ENCODE measurements around the gene PRKCZ.

The PRKCZ gene

GRCh38 chr1:2052756-2053155, 2.5 kb downstream of the PRKCZ start:
- peaks cover 12 to 17% of the 10 kb centered on the region in 2 experiments for H3K4me1 ChIP-seq (ENCODE audit: control insufficient read depth in 1 of 2, insufficient read depth in 1 of 2, low read depth in 1 of 2, low read length in 1 of 2)
- H3K36me3 ChIP-seq = no peaks in the 10 kb centered on the region
- no peak overlapping the region for H3K4me3 ChIP-seq (ENCODE audit: low read depth in 1 of 2, low read length in 1 of 2)
- H3K27ac ChIP-seq = no peak overlapping the region
- no peaks in the 10 kb centered on the region for H3K9me3 ChIP-seq
- TF ChIP-seq CTCF (IDR thresholded peaks at IDR 0.05) = no peak
- H3K27me3 ChIP-seq = peaks cover 49% of the 10 kb centered on the region

DNA sequence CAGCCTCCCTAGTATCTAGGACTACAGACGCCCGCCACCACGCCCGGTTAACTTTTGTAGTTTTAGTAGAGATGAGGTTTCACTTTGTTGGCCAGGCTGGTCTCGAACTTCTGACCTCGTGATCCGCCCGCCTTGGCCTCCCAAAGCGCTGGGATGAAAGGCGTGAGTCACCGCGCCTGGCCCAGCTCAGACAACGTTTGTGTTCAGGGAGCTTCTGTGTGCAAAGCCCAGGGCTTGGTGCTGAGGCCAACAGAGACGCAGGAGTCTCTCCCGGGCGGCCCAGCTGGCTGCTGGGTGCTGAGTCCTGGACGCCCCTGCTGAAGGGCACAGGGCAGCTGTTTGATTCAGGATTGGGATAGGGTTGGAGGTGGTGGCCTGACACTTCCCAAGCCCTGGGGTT, 3.0 kb downstream of the PRKCZ start:
- no peaks in the 10 kb centered on the region for H3K9me3 ChIP-seq
- no peak overlapping the region for H3K4me3 ChIP-seq (ENCODE audit: low read depth in 1 of 2, low read length in 1 of 2)
- no peak overlapping the region for H3K27ac ChIP-seq
- no peaks in the 10 kb centered on the region for H3K36me3 ChIP-seq
- peaks cover 12 to 17% of the 10 kb centered on the region in 2 experiments for H3K4me1 ChIP-seq (ENCODE audit: control insufficient read depth in 1 of 2, insufficient read depth in 1 of 2, low read depth in 1 of 2, low read length in 1 of 2)
- H3K27me3 ChIP-seq = peaks cover 45% of the 10 kb centered on the region
- TF ChIP-seq CTCF (IDR thresholded peaks at IDR 0.05) = no peak

DNA sequence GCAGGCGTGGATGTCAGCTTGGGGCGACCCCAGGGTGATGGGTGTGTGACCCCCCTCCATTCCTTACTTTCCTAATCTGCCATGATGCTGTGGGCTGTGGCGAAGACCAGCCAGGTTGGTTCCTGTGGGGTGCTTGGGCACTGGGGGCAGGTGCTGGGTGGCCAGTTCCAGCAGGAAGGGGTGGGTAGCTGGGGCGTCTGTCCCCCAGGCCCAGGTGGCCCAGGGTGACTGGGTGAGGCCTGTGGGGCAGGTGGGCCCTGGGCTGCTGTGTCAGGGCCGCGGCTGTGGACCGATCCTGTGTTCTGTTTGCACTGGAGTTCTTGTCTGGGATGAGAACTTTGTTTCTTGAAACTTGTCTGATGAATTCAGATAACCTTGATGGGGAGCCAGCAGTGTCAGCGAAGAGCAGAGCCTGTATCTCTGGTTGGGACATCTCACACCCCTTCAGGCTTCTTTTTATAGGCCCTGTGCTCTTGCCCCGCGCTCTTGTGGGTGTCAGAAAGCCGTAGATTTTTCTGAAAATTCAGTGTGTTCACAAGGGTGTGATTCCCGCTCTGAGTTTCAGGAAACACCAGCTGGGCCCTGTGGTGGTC, 3.7 kb downstream of the PRKCZ start:
- Histone ChIP-seq H3K4me1 (ENCODE audit: control insufficient read depth in 1 of 2, insufficient read depth in 1 of 2, low read depth in 1 of 2, low read length in 1 of 2) (peaks cover 12 to 17% of the 10 kb centered on the region in 2 experiments), H3K27me3 (peaks cover 38% of the 10 kb centered on the region), H3K9me3 (no peaks in the 10 kb centered on the region), H3K4me3 (ENCODE audit: low read depth in 1 of 2, low read length in 1 of 2) (no peak overlapping the region), H3K27ac (no peak overlapping the region), H3K36me3 (no peaks in the 10 kb centered on the region)
- TF ChIP-seq CTCF (IDR thresholded peaks at IDR 0.05) = no peak

DNA sequence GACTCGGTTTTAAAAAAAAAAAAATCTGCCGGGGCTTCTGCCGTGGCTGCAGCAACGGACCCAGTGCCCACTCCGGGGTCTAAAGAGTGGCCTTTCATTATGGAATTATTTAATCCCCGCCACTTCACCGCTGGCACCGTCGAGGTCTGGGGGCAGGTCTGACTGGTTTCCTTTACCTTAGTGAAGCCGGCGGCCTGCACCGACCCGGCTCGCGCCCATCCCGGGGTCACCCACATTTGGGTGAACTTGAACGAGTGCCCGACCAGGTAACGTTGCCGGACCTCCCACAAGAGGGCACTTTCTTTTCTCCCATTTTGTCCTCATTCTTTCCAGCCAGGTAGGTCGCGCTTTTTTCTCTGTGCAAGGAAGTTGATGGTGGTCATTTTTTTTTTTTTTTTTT, 4.3 kb downstream of the PRKCZ start:
- Histone ChIP-seq H3K27ac (no peak overlapping the region), H3K4me1 (ENCODE audit: control insufficient read depth in 1 of 2, insufficient read depth in 1 of 2, low read depth in 1 of 2, low read length in 1 of 2) (peaks cover 7 to 12% of the 10 kb centered on the region in 2 experiments), H3K9me3 (no peaks in the 10 kb centered on the region), H3K4me3 (ENCODE audit: low read depth in 1 of 2, low read length in 1 of 2) (no peak overlapping the region), H3K36me3 (no peaks in the 10 kb centered on the region), H3K27me3 (peaks cover 31% of the 10 kb centered on the region)
- no peak for TF ChIP-seq CTCF (IDR thresholded peaks at IDR 0.05)

GRCh38 chr1:2055911-2056575, 5.8 kb downstream of the PRKCZ start:
- Histone ChIP-seq H3K4me3 (ENCODE audit: low read depth in 1 of 2, low read length in 1 of 2) (no peak overlapping the region), H3K4me1 (ENCODE audit: control insufficient read depth in 1 of 2, insufficient read depth in 1 of 2, low read depth in 1 of 2, low read length in 1 of 2) (peaks cover under 1 to 1% of the 10 kb centered on the region in 2 experiments), H3K27me3 (peaks cover 17% of the 10 kb centered on the region), H3K27ac (no peak overlapping the region), H3K9me3 (no peaks in the 10 kb centered on the region), H3K36me3 (no peaks in the 10 kb centered on the region)
- no peak for TF ChIP-seq CTCF (IDR thresholded peaks at IDR 0.05)
